GM10847 (cell line): ENCODE data around the gene C6orf89.

Experiments
- POLR2A ChIP-seq: IDR thresholded peaks from 2 replicates; pipeline ENCODE4 v1.6.1; 2011; ENCODE audit not compliant: insufficient read length; ENCODE audit errors: extremely low read depth

Gene C6orf89, protein sequence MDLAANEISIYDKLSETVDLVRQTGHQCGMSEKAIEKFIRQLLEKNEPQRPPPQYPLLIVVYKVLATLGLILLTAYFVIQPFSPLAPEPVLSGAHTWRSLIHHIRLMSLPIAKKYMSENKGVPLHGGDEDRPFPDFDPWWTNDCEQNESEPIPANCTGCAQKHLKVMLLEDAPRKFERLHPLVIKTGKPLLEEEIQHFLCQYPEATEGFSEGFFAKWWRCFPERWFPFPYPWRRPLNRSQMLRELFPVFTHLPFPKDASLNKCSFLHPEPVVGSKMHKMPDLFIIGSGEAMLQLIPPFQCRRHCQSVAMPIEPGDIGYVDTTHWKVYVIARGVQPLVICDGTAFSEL

DNA sequence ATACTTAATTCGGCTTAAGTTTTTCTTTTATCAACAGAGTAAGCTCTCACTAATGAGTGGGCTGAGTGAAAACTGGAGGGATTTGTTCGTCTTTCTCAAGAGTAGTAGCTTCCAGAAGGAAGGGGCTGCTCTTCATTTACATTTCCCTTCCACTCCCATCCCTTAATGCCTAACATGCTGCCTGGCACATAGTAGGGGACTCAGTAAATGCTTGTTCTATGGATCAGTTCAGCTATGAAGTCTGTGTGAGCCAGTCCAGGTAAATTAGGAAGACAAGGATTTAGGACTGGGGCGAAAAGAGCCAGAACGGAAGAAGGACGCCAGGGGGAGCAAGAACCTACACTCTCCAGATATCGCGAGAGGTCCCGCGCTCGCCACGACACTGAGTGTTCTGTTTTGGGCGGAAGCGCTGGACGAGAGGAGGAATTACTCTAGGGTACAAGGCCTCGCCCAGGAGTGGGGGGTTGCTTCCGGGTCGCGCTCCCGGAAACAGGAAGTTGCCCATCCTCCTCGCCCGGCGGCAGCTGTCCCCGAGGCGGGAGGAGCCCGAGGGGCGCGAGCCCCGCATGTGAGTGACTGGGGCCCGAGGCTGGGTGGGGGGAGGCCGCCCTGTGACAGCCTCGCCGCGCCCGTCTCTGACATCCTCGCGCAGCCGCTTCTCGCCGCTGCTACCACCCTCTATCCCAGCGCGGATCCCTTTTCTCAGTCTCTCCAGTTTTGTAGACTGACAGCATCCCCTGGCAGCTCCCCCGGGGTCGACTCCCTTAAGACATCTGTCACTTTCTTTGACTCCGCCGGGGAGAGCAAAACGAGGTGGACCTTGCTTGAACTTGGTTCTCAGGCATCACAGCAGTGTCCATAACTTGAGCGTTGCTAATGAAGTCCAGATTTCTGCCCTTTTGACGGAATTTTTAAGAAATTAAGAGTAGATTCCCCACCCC is at the start of gene C6orf89:
Gene C6orf89 (plus strand): TSS at position 492 of the 941 bp plus-strand sequence. CDS start 13,493 bp downstream, outside the sequence.
- TF ChIP-seq POLR2A: peak; percentile 75

DNA sequence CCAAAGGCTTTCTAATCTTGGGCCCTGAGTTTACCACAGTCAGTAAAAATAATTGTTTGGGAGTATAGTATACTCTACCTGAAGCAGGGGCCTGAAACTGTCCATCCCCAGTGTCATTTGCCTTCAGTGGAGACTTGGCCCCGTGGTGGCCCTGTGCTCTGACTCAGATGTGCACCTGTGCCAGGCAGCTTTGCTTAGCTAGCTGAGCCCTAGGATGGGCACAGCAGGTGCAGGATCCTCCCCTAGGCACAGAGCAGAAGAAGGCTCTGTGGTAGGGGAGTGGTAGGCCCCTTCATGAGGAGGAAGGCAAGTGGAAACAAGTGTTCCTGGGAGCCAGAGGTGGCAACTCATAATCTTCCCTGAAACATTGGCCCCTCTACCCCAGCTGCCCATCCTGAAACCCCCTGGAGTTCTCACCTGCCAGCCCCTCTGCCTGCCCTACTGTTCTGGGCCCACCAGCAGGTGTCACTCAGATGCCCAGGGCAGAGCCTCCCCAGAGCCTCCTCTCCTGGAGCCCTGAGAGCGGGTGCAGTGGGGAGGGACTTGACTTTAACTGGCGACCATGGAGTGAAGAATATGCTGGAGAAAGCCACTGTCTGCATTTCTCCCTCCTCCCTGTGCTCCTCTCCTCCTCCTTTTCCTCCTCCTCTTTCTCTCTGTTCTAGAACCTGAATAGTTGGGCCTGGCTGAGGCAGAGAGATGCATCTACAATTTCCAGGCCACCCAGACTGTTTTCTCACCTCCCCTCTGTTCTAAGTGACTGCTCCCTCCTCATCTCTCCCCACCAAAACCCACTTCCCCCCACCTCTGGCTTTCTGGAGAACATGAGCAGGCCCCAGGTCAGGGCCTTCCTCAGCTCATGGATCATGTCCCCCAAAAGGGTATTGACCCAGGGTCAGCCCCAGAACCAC is 49.4 kb upstream of the C6orf89 start:
- no peak for TF ChIP-seq POLR2A

DNA sequence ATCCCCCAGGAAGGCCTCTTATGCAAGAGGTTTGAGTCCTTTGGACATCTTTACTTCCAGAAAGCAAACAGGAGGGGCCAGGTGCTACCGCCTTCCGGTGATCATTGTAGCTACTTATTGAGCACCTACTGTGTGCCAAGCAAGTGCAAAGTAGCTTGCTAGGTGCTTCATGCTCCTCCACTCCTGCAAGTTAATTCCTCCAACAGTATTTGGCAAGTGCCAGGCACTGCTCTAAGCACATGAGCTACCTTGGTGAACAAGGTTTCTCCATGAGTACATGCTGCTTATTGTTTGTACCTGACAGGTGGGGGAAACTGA is 48.8 kb upstream of the C6orf89 start:
- TF ChIP-seq POLR2A: no peak

DNA sequence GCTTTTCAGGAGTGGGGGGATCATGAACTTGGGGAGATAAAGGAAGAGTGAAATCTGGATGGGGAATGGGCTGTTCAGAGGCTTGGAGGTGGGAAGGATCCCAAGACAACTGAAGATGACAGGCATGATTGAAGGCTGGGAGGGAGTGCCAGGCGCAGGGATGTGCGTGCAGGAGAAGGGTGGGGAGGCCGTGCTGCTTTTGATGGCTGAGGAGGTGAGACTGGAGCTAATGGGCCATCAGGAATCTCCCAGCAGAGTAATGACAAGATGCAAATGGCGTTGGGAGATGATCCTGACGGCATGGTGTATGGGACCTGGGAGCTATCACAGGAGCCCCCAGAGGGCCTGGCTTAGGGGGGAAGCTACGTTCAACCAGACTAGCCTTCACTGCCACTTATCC is 48.1 kb upstream of the C6orf89 start:
- TF ChIP-seq POLR2A: no peak

DNA sequence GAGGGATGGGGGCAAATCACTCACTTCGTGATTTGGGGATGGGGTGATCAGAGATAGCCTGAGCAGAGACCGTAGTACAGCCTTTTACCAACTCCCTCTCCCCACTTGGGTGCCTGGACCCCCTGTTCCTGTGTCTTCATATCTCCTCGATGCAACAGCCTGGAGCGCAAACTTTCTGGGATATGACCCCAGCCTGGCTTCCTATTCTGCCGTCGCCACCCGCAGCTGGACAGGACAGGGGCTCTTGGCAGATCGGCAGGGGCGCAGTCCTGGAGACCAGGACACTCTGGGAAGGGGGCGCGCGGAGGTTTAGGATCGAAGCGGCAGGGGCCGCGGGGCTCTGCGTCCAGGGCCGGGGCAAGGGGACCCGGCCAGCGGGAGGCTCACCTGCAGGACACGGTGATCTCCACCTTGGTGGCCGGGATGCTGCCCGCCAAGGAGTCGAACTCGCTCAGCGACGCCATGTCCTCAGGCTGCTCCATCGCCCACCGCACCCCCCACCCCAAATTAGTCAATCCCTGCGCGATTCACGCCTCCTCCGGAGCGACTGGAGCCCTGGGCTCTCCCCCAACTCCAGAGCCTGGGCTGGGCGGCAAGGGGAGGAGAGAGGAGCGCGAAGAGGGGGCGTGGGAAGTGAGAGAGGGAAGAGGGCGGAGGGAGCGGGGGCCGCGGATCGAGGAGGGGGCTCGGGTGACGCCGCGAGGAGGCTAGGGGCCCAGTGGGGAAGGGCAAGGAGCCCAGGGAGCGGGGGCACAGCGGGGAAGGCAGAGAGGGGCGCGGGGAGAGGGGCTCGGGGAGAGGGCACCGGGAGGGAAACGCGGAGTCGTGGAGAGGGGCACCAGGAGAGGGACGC is 46.6 kb upstream of the C6orf89 start, which contains the start of gene CPNE5:
Gene CPNE5 (minus strand): TSS at position 549 of the 853 bp plus-strand sequence. CDS start 67 bp downstream, at position 482.
- TF ChIP-seq POLR2A: no peak

DNA sequence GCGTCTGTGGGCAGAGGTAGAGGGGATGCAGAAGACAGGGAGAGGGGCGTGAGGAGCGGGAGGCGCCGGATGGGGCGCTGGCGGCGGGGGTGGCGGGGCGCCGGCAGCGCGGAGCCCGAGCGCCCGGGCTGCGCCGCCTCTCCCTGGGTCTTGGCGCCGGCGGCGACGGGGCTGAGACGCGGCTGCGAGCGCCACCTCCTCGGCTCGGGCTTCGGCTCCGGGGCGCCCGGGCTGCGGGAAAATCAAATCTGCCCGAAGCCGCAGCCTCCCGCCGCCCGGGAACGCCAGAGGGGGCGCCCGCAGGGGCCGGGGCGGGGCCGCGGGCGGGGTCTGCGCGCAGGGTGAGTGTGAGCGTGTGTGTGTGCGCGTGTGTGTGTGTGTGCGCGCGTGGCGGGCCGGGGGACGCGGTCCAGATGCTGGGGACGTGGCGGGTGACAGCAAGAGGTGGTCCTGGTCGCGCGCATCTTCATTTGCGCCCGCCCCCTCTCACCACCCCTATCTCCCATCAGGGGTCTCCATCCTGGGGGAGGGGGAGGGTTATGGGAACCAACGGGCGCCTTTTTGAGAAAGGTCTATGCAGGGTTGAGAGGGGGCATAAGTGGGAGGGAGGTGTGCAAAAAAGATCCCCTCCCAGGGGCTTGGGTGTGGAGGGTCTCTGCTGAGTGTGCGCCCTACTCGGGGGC is 45.9 kb upstream of the C6orf89 start:
- no peak for TF ChIP-seq POLR2A

DNA sequence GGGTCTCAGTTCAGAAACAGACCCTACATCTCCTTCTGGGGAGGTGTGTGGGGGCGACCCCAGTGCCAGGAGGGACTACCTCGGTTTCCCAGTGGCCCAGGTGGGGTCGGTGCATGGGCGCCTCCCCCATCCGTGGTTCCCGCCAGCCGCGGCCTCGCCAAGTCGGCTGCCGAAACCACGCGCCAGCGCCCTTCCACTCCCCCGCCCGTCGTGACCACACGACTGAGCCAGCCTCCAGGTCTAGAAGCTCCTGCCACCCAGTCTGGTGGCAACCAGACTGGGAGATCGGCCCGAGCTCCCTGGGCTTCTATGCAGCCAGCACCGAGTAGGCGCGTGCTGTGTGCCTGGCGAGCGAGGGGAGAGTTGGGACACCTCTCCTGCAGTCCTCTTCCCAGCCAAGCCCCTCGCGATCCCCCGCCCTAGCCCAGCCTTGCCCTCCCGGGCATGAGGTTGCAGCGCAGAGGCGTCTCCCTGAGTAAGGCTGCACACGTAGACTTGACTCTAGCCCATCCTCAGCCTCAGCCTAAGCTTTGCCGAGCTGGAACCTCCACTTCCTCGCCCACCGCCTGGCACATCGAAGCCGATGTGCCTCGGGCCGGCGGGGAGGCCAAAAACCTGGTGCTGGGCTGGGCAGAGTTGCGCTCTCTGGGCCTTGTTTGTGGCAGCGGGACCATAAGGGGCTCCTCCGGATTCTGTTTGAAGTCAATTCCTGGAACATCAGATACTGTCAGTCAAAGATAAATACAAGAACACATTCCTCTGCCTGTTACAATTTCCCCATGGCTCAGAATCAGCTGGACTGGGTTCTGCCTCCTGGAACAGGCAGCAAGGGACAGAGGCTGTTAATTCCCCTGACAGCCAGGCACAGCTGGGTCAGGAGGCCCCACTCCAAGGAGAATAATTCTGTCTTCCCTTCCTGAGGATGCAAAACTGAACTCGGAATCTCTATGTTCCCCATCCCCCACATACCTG is 45.0 kb upstream of the C6orf89 start:
- no peak for TF ChIP-seq POLR2A

DNA sequence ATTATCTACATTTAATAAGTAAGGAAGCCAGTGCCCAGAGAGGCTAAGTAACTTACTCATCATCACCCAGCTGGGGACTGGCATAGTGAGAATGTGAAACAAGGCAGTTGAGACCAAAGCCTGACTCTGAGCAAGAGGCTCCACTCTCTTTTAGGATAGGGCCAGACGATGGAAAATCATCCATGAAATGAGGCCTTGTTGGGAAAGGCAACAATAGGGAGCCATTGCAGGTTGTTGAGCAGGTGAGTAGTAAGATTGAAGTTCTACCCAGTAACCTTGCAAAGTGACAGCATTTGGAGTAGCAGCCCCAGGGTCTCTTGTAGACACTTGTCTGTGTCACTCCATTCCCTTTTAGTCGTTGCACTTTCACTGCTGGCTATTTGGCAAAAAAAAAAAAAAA is 44.0 kb upstream of the C6orf89 start:
- no peak for TF ChIP-seq POLR2A

DNA sequence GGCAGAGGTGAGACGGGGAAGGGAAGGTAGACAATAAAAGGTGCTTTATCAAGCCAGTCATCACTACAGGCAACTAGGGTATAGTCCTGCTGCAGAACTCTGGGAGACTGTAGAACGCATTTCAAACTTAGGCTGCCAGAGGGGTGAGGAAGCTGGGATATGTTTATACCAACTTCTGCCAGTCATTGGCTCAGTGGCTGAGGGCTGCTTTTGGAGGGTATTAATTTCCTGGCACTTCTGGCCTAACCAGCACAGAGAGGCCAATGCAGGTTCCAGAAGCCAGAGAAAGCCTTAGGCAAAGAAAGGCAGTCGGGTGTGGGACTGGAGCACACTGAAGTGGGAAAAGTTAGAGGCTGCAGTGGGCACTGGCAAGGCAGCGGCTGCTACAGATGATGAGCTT is 42.6 kb upstream of the C6orf89 start:
- no peak for TF ChIP-seq POLR2A

DNA sequence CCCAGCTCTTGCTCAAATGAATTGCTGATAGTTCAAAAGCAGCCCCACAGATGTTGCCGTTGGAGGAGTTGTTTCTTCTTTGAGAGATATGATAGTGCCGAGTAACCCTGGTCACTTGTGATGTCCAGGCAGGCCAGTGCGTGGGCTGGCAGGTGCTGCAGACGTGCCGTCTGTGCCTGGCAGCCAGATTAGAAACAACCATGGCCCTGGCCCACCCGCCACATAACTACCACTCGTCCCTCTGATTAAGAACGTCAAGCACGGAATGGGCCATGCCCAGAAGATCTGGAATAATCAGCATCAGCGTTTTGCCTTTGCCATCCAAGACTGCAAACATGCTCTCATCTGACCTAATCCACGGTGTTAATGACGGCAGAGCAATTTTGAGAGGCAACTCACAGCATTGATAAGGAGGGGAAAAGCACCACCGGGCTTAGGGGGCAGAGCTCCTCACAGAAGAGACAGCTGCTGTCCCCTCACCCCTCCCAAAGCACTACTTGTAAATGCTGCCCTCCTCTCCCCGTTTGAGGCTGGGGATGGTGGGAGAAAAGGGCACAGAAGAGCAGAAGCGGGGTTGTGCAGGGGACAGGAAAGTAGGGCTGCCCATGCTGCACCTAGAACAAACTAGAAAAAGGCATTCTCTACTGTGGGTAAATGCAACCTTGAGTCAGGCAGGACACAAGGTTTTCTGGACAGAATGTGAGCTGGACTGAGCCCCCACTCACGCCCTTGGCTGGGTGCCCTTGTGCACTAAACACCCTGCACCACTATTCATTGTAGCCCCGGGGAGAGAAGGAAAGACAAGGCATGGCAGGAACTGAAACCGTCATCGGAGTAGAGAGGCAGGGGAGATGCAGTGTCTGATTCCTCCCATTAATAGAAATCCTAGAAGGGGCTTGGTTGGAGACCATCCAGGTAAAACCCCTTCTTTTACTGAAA is 41.3 kb upstream of the C6orf89 start:
- TF ChIP-seq POLR2A: no peak

DNA sequence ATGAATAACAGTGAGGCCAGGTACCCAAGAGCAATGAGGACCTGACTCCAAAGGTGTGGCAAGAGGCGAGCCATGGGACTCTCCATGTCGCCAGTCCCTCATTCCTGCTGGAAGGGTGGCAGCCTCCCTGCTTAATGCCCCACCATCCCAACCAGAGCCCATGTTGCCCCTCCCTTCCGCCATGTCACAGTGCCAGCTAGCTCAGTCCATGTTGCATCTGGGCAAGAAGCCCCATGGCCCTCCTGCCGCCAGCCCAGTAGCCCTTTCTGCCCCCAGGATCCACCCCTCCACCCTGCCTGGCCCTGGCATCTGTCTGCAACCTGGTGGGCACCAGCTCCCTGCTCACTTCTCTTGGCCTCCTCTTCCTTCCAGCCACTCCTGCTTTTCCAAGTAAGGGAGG is 40.5 kb upstream of the C6orf89 start:
- no peak for TF ChIP-seq POLR2A
